Measurements from ENCODE around the gene PTTG1. TPM values are rescaled to one million over a fixed set of nuclear protein-coding genes. Genes with fewer than 3 reads are reported as not detected.
A peak's percentile ranks its signal among the peaks of the same experiment; 100 is the strongest.

The PTTG1 gene
- polyA plus RNA-seq, 1 of the 3 experiments (the other 2 are of a cell fraction) = 279 TPM

GRCh38 chr5:160470437-160471361, 49.0 kb downstream of the PTTG1 start:
- no peak for TF ChIP-seq PBX3 (IDR thresholded peaks at IDR 0.05)
- no peak for TF ChIP-seq CHD2 (IDR thresholded peaks at IDR 0.05; ENCODE audit: low read length, partially characterized antibody)
- TF ChIP-seq TCF12 (IDR thresholded peaks at IDR 0.05) = peak; percentile 40; the same call in 1 of the 2 replicates
- TF ChIP-seq TEAD4 (IDR thresholded peaks at IDR 0.05; ENCODE audit: borderline replicate concordance, insufficient read depth) = no peak
- no peaks in the 10 kb centered on the region for H3K36me3 ChIP-seq (replicated peaks in 1 of 2; ENCODE audit: control insufficient read depth in 1 of 2, insufficient read depth in 2 of 2, low read length in 1 of 2)
- H3K27me3 ChIP-seq (ENCODE audit: insufficient read depth) = no peaks in the 10 kb centered on the region
- no peaks in the 10 kb centered on the region for H4K20me1 ChIP-seq (ENCODE audit: insufficient read depth)
- ChIA-PET POLR2A (interaction anchor here (0.6 kb wide), 1 partner anchor 430 kb away, joined by 7 read pairs; no protein-coding TSS in a partner anchor), CTCF (interaction anchor here (1.1 kb wide), 1 partner anchor 32 kb away, joined by 3 read pairs; no protein-coding TSS in a partner anchor)
- no peak for DNase-seq
- 37% methylated on average over 7 of the region's 7 CpGs for WGBS (ENCODE audit: low lambda C conversion rate)
- peak overlapping the region; percentile 31 for H3K4me2 ChIP-seq
- peaks cover 11% of the 10 kb centered on the region for H3F3A ChIP-seq (replicated peaks; ENCODE audit: insufficient read depth)
- H3K4me1 ChIP-seq (ENCODE audit: control insufficient read depth in 1 of 2, insufficient read depth in 2 of 2, low read depth in 1 of 2, low read length in 1 of 2) = peaks cover 0 to 12% of the 10 kb centered on the region in 2 experiments; a peak in 2 of 4 replicates
- H3K9me3 ChIP-seq = no peaks in the 10 kb centered on the region
- no peaks in the 10 kb centered on the region for H3K9me2 ChIP-seq
- peak overlapping the region in 1 of 2 experiments; percentile 32; a peak in 1 of 4 replicates for H3K27ac ChIP-seq (ENCODE audit: low read depth in 2 of 2, low read length in 1 of 2)
- peak overlapping the region; percentile 49 for H2AFZ ChIP-seq (ENCODE audit: low read depth)
- no peaks in the 10 kb centered on the region for H3K79me2 ChIP-seq (ENCODE audit: insufficient read depth)
- no peak overlapping the region for H3K9ac ChIP-seq
- H3K4me3 ChIP-seq (ENCODE audit: low read depth in 2 of 2, low read length in 1 of 2) = no peak overlapping the region

GRCh38 chr5:160471761-160472160, 50.1 kb downstream of the PTTG1 start:
- POLR2A ChIA-PET = no interaction called here

More at GRCh38 chr5:160471761-160472160, 50.1 kb downstream of the PTTG1 start:
- H3K9ac ChIP-seq = no peak overlapping the region
- H3K79me2 ChIP-seq (ENCODE audit: insufficient read depth) = no peaks in the 10 kb centered on the region
- H2AFZ ChIP-seq (ENCODE audit: low read depth) = peak overlapping the region; percentile 49; the same call in 1 of the 2 replicates
- no peaks in the 10 kb centered on the region for H3K9me2 ChIP-seq
- H3F3A ChIP-seq (replicated peaks; ENCODE audit: insufficient read depth) = peaks cover 5% of the 10 kb centered on the region
- H3K36me3 ChIP-seq (replicated peaks in 1 of 2; ENCODE audit: control insufficient read depth in 1 of 2, insufficient read depth in 2 of 2, low read length in 1 of 2) = no peaks in the 10 kb centered on the region
- no peaks in the 10 kb centered on the region for H4K20me1 ChIP-seq (ENCODE audit: insufficient read depth)
- no peak overlapping the region for H3K27ac ChIP-seq (ENCODE audit: low read depth in 2 of 2, low read length in 1 of 2)
- H3K27me3 ChIP-seq (ENCODE audit: insufficient read depth) = no peaks in the 10 kb centered on the region
- peaks cover 0 to 12% of the 10 kb centered on the region in 2 experiments; a peak in 2 of 4 replicates for H3K4me1 ChIP-seq (ENCODE audit: control insufficient read depth in 1 of 2, insufficient read depth in 2 of 2, low read depth in 1 of 2, low read length in 1 of 2)
- CTCF ChIA-PET = no interaction called here
- H3K4me2 ChIP-seq = no peak overlapping the region
- DNase-seq = no peak
- TF ChIP-seq USF1 (IDR thresholded peaks at IDR 0.05; ENCODE audit: borderline replicate concordance, low read depth) = no peak
- no peak for TF ChIP-seq FOSL2 (IDR thresholded peaks at IDR 0.05; ENCODE audit: borderline replicate concordance, low read depth)
- no peak for TF ChIP-seq MEF2A (IDR thresholded peaks at IDR 0.05; ENCODE audit: borderline replicate concordance, low read depth)
- WGBS (ENCODE audit: low lambda C conversion rate) = 86% methylated on average over 2 of the region's 2 CpGs
- H3K4me3 ChIP-seq (ENCODE audit: low read depth in 2 of 2, low read length in 1 of 2) = no peak overlapping the region
- H3K9me3 ChIP-seq = no peaks in the 10 kb centered on the region

Data from SK-N-SH (cell line).